Ecto neural progenitor cell (in vitro differentiated cells): ENCODE data around the gene ZBTB16.

Source experiments
- DNase-seq: peaks from one replicate; pipeline ENCODE4 v3.0.0-alpha.2; 2018; ENCODE audit warnings: low spot score

ZBTB16 gene

GRCh38 chr11:114130629-114131277, 71.2 kb downstream of the ZBTB16 start:
- no peak for DNase-seq

DNA sequence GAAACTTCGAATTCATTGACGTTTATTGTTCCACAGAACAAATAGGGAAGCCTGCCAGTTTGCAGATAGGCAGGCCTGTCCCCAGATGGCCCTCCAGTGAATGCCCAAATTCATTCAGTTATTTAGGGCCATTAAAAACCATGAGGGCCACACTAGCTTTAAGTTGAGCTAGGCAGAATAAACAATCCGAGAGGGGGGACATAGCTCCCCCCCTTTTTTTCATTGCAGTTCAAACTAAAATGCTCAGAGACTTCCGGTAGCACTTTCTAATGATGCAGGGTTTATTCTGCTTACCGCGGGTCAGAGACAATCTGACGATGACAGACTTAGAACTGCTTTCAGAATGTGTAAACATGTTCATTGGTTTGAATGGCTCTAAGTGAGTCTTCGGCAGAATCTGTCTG, 72.0 kb downstream of the ZBTB16 start:
- DNase-seq = no peak

GRCh38 chr11:114132417-114132816, 72.9 kb downstream of the ZBTB16 start:
- no peak for DNase-seq

DNA sequence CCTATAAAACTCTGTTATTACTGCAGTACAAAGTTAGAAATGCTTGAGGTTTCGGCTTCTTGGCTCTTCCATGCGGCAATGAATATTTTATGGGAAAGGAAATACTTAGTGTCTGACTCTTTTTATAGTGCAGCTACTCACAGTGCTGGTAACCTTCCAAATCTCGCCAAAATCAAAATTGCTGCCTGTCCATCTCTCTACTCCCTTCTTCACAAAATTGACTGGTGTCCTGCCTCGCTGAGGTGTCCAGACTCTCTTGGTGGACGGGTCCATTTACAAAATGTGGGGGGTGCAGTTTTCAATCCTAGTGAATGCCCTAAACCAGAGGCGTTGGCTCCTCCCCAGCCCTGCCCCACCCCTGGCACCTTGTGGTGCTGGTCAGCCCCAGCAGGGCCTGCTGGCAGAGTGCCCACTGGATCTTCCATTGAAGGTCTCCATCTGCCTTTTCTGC, 73.5 kb downstream of the ZBTB16 start:
- no peak for DNase-seq

DNA sequence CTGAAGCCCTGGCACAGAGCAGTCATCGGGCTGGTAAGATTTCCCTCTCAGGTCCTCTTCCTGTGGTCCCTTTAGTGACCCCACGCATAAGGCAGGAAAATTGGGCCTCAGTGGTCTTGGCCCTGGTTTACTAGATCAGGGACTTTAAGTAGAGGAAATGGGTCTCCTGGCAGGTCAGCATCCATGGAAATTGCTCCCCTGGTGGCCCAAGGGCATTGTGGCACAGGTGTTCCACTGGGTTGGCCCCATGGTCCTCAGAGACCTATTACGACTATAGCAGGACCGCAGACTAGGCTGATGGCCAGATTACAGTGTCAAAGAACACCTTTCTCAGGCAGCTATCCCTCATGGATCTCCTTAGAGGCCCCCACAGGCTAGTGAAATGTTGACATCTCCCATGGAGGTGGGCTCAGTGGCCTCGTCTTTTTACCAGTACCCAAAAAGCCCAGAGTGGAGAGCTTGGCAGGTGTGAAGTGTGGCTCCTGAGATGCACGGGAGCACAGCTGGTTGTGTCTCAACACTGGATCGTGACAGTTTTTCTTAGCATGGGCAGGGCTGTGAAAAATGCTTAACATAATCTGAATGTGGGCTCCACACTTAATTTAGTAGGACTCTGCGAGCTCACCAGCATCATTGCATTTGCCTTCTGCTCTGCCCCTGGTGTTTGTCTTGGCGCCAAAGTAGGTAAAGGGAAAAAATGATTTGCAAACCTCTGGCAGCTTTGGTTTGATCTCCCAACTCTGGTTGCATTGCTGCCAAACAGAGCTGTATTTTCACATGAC, 74.2 kb downstream of the ZBTB16 start:
- DNase-seq = no peak

DNA sequence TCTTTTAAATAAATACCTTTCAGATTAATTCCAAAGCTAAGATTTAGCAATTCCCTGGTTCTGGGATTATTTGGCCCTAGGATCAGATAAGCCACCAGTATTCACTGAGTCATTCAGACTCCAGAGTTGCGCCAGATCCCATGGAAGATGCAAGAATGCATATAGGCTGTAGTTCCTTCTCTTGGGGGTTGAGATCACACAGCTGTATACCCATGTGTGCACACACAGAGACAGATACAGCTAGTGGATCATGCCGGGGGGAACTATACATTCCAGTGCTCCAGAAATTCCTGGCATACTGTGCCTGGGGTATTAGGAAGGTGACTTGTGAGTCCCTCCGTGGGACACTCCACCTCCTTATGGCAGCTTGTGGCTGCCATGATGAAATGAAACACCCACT, 75.4 kb downstream of the ZBTB16 start:
- no peak for DNase-seq

DNA sequence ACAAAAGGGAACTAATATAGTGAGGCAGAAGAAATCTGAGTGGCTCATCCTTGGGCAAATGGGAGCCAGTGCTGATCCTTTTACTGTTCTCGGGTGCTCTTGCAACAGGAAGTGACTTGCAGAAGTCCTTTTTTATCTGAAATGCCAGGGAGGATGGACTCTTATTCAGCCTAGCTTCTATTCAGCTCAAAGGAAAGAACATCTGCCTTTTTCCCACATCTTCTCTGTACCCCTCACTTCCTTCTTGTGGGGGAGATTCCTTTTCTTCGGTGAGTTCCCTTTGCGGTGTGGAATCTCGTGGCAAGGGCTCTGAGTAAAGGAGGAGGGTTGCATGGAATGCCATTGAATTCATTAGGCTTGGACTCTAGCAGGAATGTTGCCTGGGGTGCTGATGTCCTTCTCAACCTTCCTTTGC, 76.2 kb downstream of the ZBTB16 start:
- no peak for DNase-seq

- no peak for DNase-seq
These were observed 77.5 kb downstream of the ZBTB16 start for GRCh38 chr11:114136686-114137640.

DNA sequence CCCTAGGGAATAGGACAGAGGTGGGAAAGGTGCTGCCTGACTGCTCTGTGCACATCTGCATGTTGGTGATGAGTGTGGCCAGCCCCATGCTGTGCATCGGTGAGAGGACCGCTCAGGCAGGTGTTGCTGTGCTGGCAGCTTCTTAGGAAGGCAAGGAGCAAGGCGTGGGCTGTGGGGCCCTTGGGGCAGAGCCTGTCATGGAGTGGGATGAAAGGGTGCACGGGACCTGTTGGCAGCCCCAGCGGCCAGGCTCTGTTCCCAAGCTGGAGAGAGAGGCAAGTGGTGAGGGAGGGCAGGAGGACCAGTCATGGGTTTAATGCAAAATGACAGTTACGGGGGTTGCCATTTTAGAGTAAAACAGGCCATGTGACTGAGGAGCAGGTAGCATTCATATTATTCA, 78.3 kb downstream of the ZBTB16 start:
- no peak for DNase-seq

- no peak for DNase-seq
These were observed 78.9 kb downstream of the ZBTB16 start for GRCh38 chr11:114138411-114138810.

- no peak for DNase-seq
These were observed 81.3 kb downstream of the ZBTB16 start for GRCh38 chr11:114140826-114141225.

- no peak for DNase-seq
These were observed 82.5 kb downstream of the ZBTB16 start for GRCh38 chr11:114141863-114142580.

- no peak for DNase-seq
These were observed 83.2 kb downstream of the ZBTB16 start for GRCh38 chr11:114142707-114143106.

- no peak for DNase-seq
These were observed 85.8 kb downstream of the ZBTB16 start for GRCh38 chr11:114145166-114145775.

GRCh38 chr11:114147375-114148012, 88.0 kb downstream of the ZBTB16 start:
- DNase-seq = no peak

DNA sequence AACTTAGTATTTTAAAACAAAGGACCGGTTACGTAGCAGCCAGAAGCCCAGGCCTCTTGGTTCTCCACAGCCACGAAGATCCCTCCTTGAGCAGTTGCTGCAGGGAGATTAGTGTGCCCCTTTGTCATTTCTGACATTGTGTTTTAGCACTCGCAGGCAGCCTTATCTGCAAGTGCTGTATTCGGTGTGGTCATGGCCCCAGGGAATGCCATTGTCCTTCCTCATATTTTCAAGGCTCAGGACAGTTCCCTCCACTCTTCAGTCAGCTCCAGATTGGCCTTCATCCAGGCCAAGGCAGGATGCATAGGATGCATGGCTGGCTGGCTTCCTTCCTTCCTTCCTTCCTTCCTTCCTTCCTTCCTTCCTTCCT, 88.5 kb downstream of the ZBTB16 start:
- DNase-seq = no peak

- DNase-seq = no peak
These were observed 90.3 kb downstream of the ZBTB16 start for GRCh38 chr11:114149689-114150407.

DNA sequence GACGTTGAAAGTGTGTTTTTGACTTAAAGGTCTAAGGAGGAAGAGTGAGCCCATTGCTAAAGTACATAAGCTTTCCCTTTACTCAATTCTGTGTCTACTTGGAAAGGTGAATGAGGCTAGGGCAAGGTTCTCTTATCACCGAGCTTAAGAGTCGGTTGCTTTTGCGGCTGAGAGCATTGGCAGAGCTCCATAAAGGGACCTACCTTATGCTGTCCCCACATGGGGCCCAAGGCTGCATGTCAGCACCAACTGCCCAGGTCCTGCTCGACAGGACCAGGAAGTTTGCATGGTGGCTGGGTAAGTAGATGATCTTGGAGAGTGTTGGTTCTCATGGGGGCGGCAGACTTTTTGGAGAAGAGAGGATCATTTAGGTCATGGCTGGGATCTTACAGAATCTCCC, 91.2 kb downstream of the ZBTB16 start:
- DNase-seq = no peak

- DNase-seq = no peak
These were observed 92.1 kb downstream of the ZBTB16 start for GRCh38 chr11:114151631-114152030.

DNA sequence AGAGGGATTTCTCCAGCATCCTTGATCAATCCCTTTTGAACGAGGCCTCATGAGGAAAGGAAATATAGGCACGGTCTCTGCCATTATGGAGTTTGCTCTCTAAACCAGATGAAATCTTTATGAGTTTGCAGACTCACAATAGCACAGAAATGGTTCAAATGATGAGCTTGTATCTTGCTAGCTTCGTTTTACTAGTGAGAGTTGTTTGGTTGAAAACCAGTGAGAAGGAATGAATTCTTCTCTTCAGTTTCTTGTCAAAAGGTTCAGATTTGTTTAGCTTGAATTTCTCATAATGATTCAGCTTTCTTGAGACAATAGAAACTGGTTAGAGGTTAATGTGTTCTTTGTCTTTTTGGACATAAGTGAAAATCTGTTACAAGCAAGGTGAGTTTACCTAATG, 92.7 kb downstream of the ZBTB16 start:
- no peak for DNase-seq
